Measurements from ENCODE around the gene SNAPIN.

The SNAPIN gene

GRCh38 chr1:153658400-153659174 lies at the start of gene SNAPIN:
Gene SNAPIN (plus strand): TSS chr1:153658703. CDS start chr1:153658744, 41 bp downstream.
- DNase-seq = peak; percentile 83

DNA sequence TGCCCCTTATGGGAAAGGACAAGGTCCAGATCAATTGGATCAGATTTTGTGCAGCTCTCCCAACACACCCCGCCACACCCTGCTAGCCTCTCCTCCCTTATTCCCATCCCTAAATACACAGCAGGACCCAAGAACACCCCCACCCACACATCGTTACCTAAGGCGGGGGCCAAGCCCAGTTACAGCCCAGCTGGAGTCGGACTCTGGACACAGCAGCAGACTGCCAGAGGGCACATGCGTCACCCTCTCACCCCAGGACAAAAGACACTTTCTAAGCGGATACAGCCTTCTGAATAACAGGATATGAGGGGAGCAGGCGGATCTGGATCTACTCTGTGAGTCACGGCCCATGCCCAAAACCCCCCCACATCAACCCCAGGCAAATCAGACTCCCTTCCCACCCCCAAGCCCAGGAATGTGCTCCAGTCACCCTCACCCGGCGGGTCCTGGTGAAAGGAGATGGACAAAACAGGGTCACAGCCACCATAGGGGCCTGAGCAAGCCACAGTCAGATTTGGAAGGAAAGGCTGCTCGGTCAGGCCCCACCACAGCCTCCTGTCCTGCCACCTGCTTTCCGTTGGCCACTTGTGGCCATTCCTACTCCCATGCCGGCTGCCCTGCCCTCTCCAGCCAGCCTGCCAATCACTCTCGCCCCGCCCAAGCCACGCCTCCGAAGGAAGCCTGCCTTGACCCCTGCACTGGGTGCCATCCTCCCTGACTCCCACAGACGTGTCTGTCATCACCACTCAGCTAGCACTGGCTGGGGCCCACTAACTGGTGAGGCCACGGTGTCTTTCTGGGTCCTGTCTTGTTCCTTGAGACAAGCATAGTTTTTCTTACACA lies 49.5 kb upstream of the SNAPIN start:
- no peak for DNase-seq

DNA sequence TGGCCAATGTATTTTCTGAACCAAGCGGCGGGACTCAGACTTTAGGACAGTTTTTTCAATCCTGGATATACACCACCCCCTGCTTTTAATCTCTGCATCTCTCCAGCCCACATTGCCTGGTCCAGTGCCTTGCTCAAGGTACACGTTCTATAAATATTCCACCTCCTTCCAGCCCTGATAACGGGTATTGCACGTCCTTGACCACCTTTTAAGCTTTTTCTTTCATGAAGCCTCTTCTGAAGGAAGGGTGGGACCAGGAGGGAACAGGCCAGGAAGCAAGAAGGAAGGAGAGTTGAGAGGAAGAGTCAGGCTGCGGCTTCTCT lies 49.0 kb upstream of the SNAPIN start:
- DNase-seq = no peak

GRCh38 chr1:153610334-153610733 lies 48.2 kb upstream of the SNAPIN start:
- no peak for DNase-seq

DNA sequence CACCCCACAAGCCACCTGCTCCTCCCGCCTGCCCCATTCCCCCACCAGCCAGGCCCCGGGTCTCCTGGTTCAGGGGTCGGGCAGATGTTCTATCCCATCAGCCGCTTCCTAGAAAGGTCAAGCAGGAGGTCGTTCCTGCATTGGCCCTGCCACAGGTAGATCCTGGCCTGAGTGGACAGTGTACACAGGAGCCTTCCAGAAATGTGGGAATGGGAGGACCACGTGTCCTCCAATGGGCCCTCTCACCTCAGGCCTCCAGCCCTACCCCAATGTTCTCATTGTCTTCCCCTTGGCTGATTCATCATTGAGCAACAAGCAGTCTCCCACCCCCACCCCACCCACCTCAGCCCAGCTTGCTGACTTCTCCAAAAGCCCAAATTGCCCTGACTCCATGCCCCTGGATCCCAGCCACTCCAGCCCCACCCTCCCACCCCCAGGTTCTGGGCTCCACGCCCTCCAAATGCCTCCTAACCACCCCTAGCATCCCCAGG lies 47.6 kb upstream of the SNAPIN start:
- DNase-seq = no peak

- DNase-seq = no peak
These were observed 47.1 kb upstream of the SNAPIN start for GRCh38 chr1:153611356-153611755.

DNA sequence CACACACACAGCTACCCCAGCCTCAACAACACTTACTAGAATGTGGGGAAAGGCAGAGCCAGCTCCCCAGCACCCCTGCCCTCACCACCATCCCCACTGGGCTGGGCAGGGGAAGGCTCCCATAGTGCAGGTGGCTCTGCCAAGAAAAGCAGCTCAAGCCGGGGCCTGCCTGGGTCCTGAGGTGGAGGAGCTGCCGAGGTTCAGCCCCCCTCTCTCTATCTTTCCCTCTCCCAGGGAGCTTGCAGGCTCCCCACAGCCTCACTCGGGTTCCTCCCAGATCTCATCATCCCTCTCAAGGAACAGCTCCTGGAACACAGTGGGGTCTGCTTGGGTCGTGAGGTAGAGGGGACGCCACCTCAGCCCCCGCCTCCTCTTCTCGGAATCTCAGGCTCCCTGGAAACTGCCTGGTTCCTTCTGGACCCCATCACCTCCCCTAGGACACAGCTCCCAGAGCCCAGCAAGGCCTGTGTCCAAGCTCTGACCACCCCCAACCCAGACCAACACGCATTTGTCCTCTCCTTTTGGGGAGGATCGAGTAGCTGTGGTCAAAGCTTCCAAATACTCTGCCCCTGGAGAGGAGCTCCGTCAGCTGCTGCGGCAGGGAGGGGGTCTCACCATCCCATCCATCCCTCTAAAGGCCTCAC lies 46.3 kb upstream of the SNAPIN start:
- no peak for DNase-seq

- no peak for DNase-seq
These were observed 45.7 kb upstream of the SNAPIN start, which contains the start of gene S100A16 for GRCh38 chr1:153612755-153613331. Gene S100A16 (minus strand): TSS chr1:153613137. CDS start chr1:153608151, 4,986 bp downstream.

DNA sequence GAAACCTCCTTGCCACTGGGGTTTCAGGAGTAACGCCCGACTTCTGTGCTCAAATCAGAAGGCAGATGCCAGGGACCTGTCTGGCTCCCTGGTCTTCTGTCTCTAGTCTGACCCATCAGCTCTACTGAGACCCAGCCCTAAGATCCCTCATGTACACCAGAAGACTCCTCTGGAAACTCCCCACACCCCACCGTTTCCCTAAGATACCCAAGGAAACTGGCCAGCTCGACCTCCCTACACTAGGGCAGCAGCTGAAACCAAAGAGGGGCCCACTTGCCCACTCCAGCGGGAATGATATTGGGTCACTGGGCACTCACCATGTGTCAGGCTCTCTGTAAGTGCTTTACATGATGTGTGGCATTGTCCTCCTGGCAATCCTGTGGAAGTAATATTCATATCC lies 45.1 kb upstream of the SNAPIN start:
- DNase-seq = no peak

GRCh38 chr1:153614189-153614900 lies 44.2 kb upstream of the SNAPIN start:
- DNase-seq = no peak

GRCh38 chr1:153614906-153615305 lies 43.6 kb upstream of the SNAPIN start:
- DNase-seq = no peak

DNA sequence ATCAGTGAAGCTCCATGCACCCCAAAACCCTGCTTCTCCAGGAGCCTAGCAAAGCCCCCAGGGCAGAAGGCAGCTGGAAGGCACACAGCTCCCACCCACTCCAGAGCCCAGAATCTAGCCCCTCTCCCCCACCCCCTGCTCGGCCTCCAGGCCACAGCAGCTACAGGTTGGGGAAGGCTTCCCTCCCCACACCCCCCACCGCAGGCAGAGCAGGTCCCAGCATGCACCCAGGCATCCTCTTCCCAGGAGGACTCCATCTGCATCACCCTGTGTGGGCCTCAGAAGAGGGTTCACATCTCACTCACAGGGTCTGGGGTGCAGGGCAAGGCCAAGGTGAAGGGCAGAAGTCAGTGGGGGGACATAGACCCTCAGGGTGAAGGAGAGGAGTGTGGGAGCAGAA lies 43.1 kb upstream of the SNAPIN start:
- no peak for DNase-seq

DNA sequence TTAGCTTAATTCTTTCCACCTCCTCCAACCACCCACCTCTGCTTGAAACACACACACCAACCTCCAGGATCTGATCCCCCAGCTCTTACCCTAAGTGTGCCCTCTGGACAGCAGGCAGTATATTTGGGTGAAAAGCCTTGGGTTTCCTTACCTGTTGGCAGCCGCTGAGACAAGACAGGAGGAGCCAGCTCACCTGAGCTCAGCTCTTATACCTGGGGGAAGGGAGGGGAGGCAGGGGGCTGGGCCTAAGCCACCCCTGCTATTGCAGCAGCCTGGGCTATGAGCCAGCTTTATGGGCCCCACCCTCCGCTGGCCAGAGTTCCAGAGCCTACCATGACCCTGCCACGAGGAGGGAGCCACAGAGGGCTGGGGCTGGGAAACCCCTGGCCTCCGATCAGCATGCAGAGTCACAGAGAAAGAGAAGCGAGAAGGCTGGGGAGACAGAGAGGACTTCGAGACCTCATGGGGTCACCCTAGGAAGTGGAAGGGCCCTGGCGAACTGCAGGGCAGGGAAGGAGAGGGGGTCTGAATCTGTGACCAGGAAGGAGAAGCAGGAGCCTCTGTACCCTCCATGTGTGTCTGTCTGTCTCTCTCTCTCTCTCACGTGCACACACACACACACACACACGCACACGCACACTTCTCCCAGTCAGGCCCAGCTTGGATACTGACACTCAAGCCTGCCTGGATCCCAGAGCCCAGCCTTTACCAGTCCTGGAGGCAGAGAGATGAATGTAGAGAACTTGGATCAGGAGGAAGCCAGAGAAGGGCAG lies 42.2 kb upstream of the SNAPIN start, which contains the start of gene S100A14:
Gene S100A14, minus strand, starts transcription at position 182 of the 773 bp plus-strand sequence. CDS start 467 bp downstream, outside the sequence.
- DNase-seq = no peak

- no peak for DNase-seq
These were observed 41.6 kb upstream of the SNAPIN start for GRCh38 chr1:153616917-153617311.

- DNase-seq = no peak
These were observed 40.8 kb upstream of the SNAPIN start for GRCh38 chr1:153617663-153618062.

- DNase-seq = no peak
These were observed 39.3 kb upstream of the SNAPIN start for GRCh38 chr1:153619171-153619570.

GRCh38 chr1:153623101-153623500 lies 35.4 kb upstream of the SNAPIN start:
- no peak for DNase-seq

DNA sequence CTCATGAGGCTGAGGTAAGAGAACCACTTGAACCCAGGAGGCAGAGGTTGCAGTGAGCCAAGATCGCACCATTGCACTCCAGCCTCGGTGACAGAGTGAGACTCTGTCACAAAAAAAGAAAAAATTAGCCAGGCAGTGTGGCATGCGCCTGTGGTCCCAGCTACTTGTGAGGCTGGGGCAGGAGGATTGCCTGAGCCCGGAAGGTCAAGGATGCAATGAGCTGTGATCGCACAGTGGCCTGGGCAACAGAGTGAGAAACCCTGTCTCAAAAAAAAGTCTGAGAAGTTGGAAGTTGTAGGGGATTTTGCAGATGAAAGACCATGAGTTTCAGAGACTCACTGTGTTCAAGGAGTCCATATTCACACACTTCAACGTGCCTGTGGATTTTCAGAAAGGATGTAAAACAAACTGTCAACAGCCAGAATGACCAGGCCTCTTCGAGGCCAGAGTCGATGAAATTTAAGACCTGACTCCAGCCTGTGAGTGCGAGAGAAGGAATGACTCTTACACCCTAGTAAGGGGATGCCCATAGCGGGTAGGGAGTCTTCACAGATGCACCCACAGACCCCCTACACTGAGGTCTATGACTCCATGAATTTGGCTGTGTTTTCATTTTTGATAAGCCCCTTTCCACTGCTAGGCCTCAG lies 33.4 kb upstream of the SNAPIN start:
- no peak for DNase-seq

- DNase-seq = no peak
These were observed 32.0 kb upstream of the SNAPIN start for GRCh38 chr1:153626477-153626903.

GRCh38 chr1:153626904-153627714 lies 31.4 kb upstream of the SNAPIN start, which contains the start of gene S100A13:
Gene S100A13 (minus strand): TSS chr1:153627505. CDS start chr1:153626472, 1,033 bp downstream.
- peak; percentile 27 for DNase-seq

Measured in NCI-H2171 (cell line).